T-helper 22 cell (primary cell): Measurements from ENCODE around the gene STON2.

Experiments used
- DNase-seq: peaks from one replicate; pipeline ENCODE4 v3.0.0-alpha.2; 2020; ENCODE audit warnings: low read depth

STON2 gene

DNA sequence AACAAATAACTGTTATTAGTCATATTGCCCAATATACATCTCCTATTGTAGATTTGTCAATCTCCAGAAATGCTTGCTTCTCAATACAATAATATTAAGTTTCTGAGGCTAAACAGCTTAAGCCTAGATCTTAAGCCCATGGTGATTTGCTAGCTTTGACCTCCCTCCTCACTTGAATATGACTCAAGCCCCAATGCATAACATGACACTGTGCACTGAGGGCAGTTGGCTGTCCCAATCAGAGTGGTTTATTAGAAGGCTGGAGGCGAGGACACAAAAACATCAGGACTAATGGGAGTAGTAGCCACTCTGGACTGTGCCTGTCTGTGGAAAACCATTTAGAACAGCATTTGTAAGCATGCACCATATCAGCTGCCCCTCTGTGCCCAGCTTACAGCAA lies 98.3 kb downstream of the STON2 start:
- DNase-seq, result no peak

DNA sequence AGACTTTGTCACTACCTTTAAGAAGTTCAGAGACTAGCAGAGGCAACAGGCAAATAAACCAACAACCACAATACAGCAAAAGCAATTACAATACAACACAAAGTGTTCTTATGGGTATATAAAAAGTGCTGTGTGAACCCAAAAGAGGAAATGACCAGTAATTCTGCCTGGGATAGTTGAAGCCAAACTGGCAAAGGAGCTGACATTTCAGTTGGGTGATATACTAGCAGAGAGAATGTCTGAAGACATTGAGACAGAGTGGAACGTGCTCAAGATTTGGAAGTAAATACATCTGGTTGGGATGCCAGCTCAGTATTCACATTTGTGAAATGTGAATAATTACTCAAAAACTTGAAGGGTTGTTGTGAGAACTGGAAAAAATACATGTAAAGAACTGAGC lies 98.8 kb downstream of the STON2 start:
- DNase-seq, result no peak

DNA sequence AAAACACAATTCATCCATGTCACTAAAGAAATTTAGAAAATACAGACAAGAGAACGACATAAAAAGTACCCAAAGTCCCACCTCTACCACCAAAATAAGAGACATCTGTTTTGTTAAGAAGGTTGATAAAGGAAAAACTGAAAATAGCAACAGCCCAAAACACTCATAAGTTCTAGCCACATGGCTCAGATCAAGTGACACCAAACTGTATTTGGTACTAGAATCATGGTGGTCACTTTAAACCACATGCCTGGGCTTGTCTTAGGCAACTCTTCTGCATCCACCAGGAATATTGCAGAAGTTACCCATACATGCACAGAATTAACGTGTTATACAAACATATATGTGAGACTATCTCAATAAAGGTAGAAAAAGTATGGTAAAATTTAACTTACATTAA lies 101.2 kb downstream of the STON2 start:
- no peak for DNase-seq

DNA sequence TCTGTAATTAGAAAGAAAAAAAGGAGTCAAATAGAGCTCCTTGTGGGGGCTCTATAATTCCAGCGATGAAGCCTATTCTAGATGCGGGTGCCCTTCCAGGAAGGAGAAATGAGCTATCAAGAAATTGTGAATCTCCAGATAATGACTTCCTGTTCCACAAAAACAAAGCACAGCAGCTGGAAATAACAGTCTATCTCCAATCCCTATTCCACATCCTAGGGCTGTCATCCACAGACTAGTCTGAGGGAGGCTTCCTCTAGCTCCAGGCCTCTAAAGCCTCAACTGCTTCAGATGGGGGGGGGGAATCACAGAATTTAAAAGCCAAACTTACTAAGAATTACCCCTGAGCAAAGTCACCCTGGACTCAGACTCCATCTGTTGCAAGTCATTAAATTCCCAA lies 102.0 kb downstream of the STON2 start:
- no peak for DNase-seq

DNA sequence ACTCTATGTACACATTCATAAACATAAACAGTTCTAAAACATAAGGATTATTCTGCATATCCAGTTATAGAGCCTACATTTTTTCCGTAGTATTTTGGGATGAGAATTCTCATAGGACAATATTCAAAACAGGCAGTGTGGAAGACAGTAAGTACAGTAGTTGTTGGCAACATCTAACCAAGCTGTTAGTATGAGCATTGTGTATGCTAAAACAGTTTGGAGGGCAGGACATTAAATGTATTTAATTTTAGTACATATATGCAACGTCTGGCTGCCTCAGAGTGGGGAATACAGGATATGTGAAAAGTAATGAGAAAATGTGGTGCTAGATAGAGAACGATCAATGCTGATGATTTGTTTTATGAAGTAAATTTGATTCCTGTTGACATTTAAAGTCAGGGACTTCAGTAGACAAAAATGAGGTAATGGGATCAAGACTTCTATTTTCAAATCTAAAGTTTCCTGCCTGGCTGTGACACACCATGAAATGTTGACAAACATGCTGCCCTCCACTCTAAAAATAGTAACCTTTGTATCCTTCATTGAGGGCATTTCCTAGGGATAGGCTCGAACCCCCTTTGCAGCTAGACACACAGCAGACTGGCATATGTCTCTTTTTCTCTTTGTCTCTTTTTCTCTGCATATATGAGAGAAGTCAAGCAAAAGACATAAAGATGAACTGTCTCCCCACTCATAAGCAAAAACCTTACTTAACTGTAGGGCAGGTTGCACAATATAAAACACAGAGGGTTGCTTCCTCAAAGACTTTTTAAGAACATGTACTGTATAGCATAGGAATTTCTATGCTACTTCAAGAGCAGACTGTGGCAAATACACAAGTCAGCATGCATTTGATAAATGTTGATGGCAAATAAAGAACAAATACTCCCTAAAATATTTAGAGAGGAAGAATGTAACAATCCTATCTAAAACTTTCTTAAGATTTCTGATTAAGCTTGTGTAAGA lies 103.9 kb downstream of the STON2 start:
- no peak for DNase-seq

DNA sequence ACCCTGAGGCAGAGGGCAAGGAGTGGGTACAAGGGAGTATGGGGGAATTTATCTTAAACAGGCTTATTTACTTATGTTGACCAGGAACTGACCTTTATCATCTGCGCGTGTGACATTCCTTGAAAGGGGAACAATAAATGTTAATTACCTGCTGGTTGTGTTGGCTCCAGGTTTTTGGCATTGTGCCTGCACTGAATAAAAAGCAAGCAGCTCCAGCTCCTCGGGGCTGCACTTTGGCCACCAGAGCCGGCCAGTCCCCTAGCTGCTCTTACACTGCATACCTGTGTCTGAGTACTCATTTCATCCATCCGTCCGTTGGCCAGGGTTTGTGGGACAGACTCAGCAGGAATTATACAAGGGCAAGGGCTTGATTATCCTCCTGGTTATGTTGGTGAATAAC lies 110.6 kb downstream of the STON2 start:
- no peak for DNase-seq

DNA sequence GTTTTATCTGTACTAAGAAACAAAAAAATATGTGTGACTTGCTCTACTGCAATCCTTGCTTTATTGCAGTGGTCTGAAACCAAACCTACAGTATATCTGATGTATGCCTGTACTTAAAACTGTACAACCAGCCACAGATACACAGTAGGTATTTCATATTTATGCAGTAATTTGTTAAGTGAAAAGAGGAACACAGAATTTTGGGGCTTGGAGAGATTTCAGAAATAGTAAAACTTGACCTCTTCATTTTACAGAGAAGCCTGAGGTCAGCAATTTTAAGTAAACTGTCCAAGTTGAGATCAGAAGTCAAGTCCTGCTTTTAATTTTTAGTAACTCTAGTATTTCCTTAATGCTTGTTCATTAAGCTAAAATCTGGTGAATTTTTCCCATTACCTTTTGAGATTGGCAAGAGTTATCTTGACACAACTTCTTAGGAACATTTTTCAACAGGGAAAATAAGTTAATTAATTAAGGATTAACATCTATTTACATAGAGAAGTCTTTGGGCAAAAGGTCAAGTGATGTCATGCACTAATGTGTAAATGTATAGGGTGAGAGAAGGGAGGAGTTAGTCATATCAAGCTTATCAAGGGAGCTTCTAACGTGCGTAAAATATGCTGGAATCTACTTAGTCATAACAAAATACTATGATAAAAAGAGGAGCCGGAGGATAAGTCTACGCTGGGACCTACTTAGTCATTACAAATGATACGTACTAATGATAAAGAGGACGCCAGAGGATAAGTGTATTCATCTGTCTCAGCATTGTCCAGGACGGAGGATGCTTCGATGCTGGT lies 113.4 kb downstream of the STON2 start:
- DNase-seq, result no peak

DNA sequence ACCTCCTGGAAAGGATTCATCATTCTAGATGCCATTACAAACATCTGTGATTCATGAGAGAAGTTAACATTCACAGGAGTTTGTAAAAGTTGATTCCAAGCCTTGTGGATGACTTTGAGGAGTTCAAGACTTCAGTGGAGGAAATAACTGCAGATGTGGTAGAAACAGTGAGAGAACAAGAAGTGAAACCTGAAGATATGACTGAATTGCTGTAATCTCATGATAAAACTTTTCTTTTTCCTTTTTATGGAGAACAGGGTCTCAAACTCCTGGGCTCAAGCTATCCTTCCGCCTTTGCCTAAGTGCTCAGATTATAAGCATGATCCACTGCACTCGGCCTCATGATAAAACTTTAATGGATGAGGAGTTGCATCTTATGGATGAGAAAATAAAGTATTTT lies 114.9 kb downstream of the STON2 start:
- DNase-seq, result no peak

DNA sequence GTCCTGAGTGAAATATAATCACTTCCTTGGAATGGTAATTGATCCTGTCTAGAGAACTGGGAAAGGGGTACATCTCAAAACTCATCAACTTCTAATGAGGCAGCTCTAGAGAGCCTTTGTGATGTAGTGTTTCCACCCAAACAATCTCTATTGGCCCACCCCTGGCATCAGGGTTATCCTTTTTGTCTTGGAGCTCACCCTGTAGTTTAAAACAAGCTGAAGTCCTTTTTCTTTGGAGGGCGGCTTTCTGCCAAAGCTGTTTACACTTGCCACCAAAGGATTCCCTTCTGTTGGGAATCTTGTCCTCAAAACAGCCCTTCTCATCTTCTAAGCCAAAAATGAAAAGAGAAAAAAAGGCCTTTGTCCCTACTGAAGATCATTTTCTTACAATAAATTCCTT lies 118.8 kb downstream of the STON2 start:
- no peak for DNase-seq

DNA sequence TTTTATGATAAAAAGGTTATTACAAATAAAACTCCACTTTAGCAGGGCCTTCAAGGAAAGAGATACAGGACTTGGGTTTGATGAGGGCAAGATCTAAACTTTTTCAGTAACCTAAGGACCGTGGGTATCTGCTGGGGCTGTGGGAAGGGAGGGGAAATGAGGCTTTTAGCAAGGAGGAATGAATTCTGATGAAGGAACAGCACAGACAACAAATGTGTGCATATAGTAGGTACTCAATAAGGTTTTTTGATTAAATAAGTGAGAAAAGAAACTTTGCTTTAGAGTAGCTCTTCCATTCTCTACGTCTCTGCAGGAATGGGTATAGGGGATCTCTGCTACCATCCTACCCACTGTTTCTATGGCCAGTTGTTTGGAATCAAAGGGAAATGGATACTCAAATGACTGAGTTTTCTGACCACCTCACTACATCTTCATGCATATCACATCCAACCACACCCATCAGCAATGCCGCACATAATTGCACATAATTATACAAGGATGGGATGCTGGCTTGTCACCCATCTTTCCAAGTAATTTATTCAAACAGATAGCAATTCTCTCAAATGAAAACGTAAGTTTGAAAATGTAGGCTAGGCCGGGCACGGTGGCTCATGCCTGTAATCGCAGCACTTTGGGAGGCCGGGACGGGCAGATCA lies 119.9 kb downstream of the STON2 start:
- DNase-seq, result no peak

DNA sequence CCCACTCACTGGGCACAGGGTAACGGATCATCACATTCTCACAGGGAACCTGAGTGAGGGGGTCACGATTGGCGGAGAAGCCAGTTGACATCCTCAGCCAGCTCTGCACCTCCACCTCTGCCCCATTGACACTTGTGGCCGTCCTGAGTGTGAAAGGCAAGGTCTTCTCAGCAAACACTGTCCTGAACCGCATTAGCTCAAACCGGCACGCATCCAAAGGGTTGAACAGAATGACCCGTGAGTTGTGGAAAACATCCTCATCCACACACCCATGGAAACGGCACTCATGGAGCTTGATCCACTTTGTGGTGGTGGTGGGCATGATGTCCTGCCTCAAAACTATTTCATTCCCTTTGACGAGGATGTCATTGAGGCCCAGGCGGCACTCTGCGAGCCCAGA lies 123.0 kb downstream of the STON2 start:
- no peak for DNase-seq

DNA sequence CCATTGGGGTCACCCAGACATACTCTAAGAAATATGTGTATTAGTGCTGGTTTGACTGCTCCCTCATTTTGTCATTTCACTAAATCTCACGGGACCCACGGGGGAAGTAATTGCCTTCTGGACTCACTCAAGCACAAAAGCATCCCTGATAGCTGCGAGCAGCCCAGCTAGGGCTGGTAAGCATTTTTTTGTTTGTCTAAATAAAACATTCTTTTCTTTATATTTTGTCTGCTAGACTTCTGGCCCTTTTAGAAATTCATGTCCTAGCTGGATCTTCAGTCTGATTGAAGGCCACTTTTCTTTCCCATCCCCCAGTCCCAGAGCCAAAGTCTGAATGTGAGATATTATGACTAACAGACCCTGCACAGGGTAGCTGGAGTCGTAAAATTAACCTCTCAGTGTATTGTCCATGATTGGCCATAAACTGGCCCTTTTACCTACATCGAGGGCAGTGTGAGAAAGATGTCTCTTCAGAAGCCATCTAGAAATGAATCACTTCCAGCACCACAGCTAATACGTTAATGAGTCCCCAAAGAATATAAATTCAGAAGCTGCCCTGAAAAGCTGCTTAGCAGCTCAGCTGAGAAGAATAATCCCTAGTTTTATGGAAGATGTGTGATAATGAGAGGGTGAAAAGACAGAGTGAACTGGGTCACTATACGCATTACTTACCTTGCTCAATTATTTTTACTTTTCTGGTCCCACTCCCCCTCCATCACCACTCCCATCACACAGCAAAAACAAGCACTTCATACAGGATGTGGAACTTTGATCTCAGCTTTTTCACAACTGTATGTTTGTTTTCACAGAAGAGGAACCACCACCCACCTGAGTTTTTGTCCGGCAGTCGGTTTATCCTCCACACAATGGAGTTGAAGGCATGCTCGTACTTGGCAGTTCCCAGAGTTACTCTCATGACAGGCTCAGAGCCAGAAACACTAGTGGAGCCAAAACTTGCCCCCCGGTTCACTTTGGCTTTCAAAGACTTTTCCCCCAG lies 123.8 kb downstream of the STON2 start:
- DNase-seq, result no peak

DNA sequence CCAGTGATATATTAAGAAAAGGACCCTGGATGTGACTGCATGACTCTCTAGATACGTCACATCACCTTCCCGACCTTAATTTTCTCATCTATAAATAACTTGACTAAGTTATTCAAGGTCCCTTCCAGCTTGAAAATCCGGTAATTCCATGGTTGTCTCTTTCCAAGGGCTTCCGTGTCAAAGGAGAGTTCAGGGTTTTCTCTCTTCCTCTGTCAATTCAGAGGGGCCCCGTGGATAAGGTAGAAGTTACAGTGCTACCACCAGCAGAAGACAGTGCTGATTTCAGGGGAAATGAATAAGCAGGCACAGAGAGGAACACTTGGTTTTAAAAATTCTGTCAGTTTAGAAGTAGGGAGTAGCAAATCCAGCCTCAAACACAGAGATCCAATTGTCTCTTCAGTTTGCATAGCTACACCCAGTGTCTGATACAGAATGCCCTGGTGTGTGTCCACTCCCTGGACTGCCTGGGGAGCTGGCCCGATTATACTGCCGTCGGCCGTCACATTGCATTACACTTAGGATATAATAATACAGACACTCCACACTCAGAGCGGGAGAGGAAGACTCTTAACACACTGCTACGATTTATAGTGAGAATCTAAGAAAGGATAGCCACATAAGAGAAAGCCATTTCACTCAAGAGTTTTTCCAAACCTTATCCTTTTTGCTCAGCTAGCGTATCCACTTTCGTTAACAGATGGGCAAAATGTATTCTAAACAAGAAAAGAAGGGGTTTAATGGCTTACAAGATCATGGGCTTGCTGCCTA lies 124.6 kb downstream of the STON2 start:
- no peak for DNase-seq

DNA sequence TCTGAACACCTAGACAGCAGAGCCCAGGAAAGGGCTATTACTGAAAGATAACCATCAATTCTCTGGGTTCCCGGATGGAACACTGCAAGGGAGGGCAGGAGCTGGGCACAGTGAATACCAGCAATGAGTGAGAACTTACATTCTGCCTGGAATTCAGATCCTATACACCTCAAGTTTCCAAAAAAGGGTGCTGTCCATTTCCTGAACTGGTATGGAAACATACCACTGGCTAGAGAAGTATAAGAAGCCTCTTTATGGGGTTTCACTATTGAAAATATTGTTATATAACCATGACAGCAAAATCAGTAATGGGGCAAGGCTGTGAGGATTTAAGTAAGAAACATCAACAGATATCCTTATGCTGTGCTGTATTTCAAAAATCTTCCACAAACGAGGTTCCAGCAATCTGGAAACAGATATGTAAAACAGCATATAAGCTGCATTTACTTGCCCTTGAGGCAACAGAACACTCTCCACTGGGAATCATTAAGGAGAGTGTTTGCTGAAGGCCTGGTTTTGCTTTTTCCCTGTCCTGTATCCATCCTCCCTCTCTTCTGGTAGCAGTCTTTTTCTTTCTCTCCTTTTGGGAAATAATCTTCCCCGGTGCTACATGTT lies 126.1 kb downstream of the STON2 start:
- DNase-seq, result no peak

DNA sequence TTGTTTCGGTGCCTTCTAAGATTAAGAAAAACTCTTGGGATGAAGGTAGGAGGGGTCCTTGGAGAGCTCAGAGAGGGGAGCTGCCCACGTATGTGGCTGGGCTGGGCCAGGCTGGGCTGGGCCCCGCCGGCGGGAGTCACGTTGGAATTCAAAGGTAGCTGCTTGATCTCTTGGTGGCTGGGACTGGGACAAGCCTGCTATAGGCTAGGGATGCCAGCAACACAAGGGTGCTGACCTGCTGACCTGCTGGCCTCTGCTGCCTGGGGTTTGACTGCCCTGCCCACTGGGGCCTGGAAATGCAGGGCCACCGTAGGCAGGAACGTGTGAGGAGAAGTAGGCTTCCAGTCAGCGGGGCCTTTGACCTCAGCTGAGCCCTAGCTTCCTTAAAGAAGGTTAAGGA lies 126.6 kb downstream of the STON2 start:
- no peak for DNase-seq

DNA sequence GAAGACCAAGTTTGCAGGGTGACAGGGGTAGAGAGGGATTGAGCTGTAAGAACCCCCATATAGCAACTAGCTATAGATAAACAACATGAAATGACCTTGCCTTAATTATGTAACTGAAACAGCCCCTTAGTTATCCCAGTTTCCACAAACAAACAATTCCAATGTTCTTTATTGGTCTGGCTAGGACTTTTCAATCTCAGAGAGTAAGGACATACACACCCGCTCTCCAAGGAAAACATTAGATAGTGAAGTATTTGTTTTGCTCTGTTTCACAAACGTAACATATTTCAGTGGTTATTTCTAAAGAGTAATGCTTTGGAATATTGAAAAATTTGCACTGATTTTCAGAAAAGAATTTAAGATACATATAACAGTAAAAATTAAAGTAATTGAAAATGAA lies 127.8 kb downstream of the STON2 start:
- DNase-seq, result no peak

DNA sequence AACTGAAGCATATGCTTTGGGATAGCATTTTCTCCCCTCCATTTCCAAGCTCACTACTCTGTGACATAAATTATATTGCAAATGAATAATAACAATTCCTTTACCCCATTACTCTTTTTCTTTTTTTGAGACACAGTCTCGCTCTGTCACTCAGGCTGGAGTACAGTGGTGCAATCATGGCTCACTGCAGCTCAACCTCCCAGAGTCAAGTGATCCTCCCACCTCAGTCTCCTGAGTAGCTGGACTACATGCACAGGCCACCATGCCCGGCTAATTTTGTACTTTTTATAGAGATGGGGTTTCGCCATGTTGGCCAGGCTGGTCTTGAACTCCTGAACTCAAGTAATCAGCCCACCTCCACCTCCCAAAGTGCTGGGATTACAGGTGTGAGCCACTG lies 130.1 kb downstream of the STON2 start:
- no peak for DNase-seq

DNA sequence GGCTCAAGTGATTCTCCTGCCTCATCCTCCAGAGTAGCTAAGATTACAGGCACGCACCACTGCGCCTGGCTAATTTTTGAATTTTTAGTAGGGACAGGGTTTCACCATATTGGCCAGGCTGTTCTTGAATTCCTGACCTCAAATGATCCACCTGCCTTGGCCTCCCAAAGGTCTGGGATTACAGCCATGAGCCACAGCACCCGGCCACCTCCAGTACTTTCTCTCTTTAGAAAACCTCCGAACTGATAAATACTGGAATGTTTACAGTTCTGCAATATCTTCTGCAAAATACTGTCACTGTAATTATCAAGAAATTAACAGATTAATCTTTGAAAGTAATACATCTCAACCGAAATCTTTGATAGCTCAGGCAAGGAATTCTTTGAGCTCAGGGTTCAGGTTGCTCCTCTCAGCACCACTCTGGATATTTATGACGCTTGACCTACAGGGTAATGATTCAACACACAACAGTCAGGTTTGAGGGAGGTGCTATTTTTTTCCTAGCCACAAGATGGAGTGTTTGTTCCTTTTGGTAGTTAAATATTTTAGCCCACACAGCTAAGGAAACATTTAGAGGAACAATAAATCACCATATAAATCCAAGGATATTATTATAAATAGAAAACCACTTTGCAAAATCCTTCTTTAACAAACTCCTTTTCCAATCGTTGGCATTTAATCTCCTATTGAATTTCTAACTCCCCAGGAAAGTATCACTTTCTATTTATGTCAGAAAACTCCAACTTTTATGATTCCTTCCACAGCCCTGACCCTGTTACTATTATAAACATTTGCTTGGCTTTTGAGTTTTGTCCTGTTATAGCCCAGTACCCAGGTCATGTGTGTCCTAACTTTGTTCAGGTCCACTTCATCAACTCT lies 130.8 kb downstream of the STON2 start:
- DNase-seq, result no peak

DNA sequence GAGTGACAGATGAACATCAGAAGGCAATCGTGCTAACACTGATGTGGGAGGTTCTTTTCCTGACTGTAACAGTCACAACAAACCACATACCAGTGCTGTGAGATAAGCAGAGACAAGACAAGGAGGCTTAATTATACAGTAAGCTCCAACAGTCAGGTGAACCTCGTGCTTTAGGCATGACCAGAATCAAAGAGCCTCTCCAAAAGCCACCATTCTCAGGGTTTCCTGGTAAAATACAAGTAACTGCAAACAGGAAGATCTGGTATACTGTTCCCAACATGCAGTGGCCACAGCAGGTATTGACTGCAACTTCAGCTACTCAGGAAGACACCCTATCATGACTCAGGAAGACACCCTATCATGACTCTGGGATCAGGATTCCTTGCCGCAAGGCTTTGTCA lies 132.1 kb downstream of the STON2 start:
- DNase-seq, result no peak
